NCI-H146 (cell line): ENCODE measurements around the gene BEST4.
"Not testable (repeated sequence)": the region's sequence is repeated elsewhere in the genome, so short reads cannot be mapped to it uniquely, and the experiment has no call there.

Experiments
- DNase-seq: peaks from one replicate; lab custom pipeline; 2025; lab: John Stamatoyannopoulos, UW

Gene BEST4

DNA sequence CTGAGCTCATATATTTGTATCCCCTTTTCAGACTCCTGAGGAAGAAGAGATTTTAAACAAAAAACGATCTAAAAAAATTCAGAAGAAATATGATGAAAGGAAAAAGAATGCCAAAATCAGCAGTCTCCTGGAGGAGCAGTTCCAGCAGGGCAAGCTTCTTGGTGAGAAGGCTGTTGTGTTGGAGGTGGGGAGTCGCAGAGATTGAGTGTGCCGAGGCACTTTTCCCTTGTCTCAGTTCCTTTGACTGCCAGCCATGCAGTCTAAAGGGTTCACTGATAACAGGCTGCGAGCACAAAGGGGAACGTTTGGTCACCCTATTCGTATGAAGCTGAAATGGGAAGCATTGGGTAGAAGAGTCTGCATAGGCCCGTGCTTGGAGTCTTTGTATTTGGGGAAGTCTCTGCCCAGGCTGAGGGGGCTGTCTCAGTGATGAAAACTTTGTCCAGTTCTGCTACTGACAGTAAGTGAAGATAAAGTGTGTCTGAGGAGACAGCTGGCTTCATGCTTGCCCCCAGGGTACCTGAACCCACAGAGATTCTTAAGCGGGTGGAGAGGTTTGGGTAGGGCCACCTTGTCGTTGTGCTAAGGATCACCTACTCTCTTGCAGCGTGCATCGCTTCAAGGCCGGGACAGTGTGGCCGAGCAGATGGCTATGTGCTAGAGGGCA, 9.9 kb downstream of the BEST4 start:
- DNase-seq, result no peak

DNA sequence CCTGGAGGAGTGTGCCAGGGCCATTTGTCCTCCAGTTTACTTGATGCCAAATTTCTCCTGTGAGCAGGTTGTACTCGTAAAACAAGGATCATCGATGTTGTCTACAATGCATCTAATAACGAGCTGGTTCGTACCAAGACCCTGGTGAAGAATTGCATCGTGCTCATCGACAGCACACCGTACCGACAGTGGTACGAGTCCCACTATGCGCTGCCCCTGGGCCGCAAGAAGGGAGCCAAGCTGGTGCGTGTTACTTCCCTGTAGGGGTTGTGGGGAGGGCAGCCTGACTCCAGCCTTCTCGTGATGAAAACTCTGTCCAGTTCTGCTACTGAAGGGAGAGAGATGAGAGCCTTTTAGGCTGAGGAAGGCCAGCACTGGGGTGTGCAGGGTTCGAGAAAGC, 10.4 kb downstream of the BEST4 start:
- no peak for DNase-seq

DNA sequence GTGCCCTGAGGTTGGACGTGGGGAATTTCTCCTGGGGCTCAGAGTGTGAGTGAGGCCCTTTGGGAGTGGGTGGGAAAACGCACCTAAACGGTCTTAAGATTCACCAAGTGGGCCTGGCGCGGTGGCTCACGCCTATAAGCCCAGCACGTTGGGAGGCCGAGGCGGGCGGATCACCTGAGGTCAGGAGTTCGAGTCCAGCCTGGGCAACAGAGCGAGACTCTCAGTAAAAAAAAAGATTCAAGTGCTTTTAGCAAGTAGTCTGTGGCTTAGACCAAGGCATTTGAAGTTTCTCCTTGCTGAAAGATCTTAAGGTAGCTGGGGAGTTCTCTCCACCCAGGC, 11.3 kb downstream of the BEST4 start:
- no peak for DNase-seq

DNA sequence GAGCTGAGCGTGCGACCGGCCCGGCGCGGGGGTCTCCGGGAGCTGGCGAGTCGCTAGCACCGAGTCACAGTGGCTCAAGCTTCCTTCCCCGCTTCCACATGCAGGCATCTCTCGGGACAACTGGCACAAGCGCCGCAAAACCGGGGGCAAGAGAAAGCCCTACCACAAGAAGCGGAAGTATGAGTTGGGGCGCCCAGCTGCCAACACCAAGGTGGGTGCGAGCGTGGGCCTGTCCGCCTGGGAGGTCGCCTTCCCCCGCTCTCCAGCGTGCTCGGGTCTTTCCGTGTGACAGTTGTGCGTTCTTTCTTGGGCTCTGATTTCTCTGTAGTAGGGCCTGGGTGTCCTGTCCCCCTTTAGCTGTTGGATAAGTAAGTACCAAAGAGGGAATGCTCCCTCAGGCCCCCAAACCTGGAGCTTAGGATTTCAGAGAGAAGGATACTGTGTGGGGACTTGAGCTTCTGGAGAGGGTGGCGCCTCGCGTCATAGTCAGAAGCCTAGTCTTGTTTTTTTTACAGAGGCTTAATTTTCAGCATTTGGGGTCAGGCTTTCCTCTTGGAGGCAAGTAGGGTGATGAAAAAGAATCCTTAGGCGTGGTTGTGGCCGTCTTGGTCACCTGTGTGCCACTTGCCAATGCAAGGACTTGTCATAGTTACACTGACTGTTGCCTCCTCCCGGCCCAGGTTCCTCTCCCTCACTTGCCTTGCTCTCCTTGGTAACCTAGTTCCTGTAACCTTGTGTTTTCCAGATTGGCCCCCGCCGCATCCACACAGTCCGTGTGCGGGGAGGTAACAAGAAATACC, 11.8 kb downstream of the BEST4 start:
- DNase-seq, result no peak

DNA sequence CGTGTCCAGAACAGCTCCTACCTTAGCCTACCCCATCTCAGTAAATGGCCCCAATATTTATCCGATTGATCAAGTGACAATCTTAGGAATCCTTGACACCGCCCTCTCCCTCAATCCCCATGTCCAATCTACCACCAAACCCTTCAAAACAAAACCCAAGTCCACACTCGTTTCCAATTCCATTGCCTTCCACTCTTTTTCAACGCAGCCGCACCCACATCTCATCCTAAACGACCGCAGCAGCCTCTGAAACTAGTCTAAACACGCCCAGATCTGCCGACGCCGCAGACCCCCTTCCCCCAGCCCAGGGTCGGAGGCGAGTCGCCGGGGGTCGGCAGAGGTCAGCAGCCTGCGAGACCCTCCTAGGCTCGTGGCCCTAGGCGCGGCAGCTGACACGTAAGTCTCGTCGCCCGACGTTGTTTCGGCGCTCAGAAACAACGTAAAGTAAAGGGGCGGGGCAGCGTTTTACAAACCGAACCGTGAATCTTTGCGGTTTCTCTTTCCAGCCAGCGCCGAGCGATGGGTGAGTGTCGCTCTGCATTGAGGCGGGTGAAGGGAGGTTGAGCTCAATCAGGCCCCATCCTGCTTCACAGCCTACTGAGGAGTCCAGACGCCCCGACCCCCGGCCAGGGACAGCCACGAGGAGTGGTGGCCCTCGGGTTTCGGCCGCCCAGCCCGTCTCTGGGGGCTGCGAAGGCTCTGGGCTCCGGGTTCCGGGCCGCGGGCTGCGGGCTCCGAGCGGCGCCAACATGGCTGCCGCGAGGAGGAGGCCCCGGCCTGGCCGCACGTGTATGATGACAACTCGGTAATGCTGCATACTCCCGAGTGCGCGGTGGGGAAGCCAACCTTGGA, 12.7 kb downstream of the BEST4 start, which contains the start of gene RPS8:
TSS of gene RPS8 (plus strand) at position 463 of the 852 bp plus-strand sequence. CDS start at position 520, 57 bp downstream.
- DNase-seq, result peak; percentile 87

DNA sequence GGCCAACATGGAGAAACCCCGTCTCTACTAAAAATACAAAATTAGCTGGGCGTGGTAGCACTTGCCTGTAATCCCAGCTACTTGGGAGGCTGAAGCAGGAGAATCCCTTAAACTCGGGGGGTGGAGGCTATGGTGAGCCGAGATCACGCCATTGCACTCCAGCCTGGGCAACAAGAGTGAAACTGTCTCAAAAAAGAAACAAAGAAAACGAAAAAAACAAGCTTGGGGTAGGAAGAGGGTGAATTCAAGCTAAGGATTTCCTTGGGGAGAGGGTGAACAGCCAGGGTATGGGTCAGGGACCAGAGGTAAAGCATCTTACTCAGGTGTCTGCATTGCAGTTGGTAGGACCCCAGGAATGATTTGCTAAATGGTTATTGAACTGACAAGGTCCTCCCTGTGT, 21.5 kb downstream of the BEST4 start:
- not testable (repeated sequence) for DNase-seq

DNA sequence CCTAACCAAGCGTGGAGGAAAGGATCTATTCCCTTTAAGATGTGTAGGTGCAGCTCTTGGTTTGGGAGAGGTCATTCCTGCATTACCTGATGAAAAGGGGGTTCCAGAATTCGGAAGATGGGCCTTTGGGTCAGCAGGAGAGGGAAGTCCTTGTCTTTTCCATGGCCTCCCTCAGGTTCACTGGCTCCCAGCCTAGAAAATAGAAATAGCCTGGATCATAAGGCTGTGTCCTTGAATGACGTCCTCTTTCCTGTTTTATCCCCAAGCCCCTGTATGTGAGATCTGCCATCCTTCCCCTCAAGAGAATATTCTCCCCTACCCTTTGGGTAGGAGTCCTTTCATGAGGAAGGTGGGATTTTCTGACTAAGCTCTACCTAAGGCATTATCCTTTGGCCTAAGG, 27.1 kb downstream of the BEST4 start:
- DNase-seq, result no peak

DNA sequence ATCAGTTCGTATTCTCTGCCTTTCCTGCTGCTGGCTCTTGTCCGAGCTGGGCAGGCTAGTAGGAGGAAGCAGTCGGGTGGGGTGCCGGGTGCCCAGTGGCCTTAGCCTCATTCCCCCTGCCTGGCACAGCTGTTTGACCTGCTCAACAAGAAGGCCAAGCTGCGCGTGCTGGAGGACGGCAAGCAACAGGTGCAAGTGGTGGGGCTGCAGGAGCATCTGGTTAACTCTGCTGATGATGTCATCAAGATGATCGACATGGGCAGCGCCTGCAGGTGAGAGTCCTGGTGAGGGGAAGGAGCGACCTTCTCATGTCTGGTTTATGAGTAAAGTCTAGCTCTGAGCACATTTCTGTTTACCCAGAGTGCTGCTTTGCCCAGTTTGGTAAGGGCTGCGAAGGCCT, 28.9 kb downstream of the BEST4 start:
- DNase-seq, result no peak

DNA sequence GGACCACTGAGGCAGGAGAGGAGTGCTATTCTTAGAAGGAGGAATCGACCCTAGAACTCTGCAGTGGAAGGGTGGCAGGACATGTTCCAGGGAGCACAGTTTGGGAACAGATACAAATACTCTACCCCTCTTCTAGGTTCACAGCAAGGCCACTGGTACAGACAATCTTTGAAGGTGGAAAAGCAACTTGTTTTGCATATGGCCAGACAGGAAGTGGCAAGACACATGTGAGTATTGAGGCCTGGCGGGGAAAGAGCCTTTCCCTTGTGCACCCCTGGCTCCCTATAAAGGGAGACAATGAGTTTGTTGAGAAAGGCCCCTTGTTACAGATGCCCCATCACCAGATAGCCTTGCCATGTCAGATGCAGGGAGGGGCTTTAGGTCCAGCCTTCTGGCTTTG, 30.6 kb downstream of the BEST4 start:
- no peak for DNase-seq

DNA sequence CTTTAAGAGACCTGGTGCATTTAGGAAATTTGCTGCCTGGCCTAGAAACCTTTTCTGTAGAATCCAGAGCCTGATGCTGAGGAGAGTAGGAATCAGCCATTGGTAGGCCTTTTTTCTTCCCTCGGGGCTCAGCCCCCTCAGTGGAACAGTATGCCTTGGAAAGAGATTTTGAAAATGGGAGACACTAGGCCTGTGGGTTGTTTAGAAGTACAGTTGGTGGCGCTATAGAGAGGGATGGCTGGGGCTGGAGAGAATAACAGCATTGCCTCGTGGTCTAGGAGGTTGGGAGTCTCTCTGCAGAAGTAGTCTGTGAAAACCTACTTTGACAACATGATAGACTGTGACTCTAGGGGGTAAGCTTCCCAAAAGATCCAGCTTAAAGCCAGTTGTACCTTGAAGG, 40.1 kb downstream of the BEST4 start:
- no peak for DNase-seq

DNA sequence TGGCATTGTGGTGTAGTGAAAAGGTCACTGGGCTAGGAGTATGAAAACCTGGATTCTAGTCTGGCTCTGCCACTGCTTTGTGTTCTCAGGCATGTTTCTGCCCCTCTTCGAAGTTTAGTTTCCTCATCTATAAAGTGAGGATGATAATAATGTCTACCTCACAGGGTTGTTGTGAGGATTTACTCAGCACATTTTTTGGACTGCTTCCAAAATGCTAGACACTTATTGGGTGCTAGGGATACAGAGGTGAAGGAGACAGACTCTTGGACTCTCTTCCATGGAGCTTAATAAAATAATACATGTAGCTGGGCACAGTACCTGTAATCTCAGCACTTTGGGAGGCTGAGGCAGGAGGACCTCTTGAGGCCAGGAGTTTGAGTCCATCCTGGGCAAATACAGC, 44.8 kb downstream of the BEST4 start:
- no peak for DNase-seq

DNA sequence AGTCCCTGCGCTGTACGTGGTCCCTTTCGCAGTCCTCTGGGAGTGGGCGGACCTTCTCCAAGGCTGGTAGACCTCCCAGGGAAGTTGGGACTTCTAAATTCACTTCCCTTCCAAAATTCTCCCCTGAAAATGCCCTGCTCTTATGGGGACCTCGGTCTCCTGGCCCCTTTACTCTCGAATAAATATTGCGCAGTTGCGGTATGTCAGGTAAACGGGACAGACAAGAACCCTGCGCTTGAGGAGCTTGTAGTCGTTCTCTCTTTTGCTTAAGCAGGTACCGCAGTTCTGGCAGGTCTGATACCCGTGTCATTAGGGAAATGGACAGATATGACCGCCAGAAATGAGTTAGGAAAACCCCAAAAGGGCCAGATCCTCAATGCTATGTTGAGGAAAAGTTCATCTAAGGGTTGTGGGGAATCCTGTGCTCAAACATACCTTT, 47.8 kb downstream of the BEST4 start:
- no peak for DNase-seq

DNA sequence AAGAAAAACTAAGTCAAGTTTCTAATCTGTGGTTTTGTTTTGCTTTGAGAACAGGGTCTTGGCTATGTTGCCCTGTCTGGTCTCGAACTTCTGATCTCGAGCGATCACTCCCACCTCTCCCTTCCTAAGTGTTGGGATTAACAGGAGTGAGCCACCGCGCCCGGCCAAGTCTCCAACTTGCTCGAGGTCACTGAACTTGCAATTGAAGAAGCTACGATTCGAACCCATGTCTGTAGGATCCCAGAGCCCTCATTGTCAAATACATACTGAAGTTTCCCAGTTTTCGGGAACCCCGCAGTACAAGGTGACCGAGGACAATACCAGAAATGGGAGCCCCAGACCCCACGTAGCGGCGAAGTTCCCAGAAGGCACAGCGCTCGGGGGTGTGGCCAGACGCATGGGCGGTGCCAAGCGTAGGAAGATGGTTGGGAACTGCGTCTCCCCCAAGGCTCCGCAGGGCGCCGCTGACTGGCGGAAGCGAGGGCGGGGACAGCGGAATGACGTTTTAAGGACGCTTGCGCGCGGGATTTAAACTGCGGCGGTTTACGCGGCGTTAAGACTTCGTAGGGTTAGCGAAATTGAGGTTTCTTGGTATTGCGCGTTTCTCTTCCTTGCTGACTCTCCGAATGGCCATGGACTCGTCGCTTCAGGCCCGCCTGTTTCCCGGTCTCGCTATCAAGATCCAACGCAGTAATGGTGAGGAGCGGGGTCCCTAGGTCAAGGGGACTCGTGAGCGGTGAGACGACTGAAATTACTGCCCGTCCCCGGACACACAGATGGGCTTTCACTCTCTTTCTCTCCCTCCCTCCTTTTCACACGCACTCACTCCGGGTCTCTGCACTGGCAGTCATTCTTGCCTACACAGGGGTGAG, 48.4 kb downstream of the BEST4 start, which contains the start of gene KIF2C:
TSS of gene KIF2C (plus strand) at position 531 of the 872 bp plus-strand sequence. CDS start at position 627, 96 bp downstream.
- peak; percentile 95 for DNase-seq

DNA sequence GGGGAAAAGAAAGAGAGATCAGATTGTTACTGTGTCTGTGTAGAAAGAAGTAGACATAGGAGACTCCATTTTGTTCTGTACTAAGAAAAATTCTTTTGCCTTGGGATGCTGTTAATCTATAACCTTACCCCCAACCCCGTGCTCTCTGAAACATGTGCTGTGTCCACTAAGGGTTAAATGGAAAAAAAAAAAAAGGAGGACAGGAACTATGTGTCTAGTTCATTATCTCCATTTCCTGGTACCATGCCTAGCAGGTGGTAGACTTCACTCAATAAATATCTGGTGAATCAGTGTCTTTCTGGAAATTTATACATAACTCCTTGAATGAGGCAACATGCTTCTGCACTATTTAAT, 49.0 kb downstream of the BEST4 start:
- DNase-seq, result not testable (repeated sequence)

DNA sequence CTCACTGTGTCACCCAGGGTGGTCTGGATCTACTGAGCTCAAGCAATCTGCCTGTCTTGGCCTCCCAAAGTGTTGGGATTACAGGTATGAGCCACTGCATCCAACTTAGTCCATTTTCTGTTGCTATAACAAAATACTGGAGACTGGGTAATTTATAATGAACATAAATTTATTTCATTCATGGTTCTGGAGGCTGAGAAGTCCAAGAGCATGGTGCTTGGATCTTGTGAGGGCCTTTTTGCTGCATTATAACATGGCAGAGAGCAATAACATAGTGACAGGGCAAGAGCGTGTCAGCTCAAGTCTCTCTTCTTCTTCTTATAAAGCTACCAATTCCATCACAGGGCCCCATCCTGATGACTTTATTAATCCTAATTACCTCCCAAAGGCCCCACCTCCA, 52.0 kb downstream of the BEST4 start:
- DNase-seq, result no peak

DNA sequence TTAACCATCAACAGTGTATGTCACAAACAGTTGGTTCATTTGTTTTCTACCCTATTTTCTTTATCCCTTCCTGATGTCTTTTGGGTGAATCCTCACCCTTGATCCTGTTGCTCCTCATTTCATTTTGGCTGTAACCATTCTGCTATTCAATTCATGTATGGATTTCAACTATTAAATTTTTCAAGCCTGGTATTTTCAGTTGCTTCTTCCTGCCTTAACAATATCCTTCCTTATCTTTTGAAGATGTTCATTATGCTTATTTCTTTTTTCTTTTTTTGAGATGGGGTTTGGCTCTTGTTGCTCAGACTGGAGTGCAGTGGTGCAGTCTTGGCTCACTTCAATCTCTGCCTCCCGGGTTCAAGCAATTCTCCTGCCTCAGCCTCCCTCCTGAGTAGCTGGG, 54.2 kb downstream of the BEST4 start:
- DNase-seq, result no peak
